ENCODE data around the gene AP4E1. TPM values are rescaled to one million over a fixed set of nuclear protein-coding genes. Genes with fewer than 3 reads are reported as not detected.
"Not testable (repeated sequence)": the region's sequence is repeated elsewhere in the genome, so short reads cannot be mapped to it uniquely, and the experiment has no call there.

Gene AP4E1
- total and polyA plus RNA-seq, 3 donors from 2014 or later: 8.1 to 11.8 (median 11.3) TPM

- intact Hi-C loops (cut with DNase I; ENCODE audit: low total_unique reads): no loop called here
- no peaks in the 10 kb centered on the region for H3K36me3 ChIP-seq (ENCODE audit: low read depth, missing control alignments)
- no peaks in the 10 kb centered on the region for H3K4me1 ChIP-seq
- 87 to 88% methylated on average over 4 of the region's 4 CpGs for whole genome bisulfite sequencing, 2 donors
- H3K27ac ChIP-seq: no peak overlapping the region
- no peaks in the 10 kb centered on the region for H3K27me3 ChIP-seq
- no peaks in the 10 kb centered on the region for H3K9me3 ChIP-seq
- DNase-seq: no peak
- H3K4me3 ChIP-seq: no peak overlapping the region
- TF ChIP-seq POLR2A (IDR thresholded peaks at IDR 0.05): no peak
- no peak for TF ChIP-seq CTCF (IDR thresholded peaks at IDR 0.05)
Observed at GRCh38 chr15:50916400-50916799, 7.9 kb downstream of the AP4E1 start.

GRCh38 chr15:50919359-50919758 lies 10.9 kb downstream of the AP4E1 start:
- H3K9me3 ChIP-seq; H3K27me3 ChIP-seq; H3K4me1 ChIP-seq; H3K36me3 ChIP-seq (ENCODE audit: low read depth, missing control alignments); intact Hi-C loops (cut with DNase I; ENCODE audit: low total_unique reads); H3K27ac ChIP-seq; H3K4me3 ChIP-seq; DNase-seq: not testable (repeated sequence)
- 96 to 98% methylated on average over 4 of the region's 4 CpGs for WGBS, 2 donors

DNA sequence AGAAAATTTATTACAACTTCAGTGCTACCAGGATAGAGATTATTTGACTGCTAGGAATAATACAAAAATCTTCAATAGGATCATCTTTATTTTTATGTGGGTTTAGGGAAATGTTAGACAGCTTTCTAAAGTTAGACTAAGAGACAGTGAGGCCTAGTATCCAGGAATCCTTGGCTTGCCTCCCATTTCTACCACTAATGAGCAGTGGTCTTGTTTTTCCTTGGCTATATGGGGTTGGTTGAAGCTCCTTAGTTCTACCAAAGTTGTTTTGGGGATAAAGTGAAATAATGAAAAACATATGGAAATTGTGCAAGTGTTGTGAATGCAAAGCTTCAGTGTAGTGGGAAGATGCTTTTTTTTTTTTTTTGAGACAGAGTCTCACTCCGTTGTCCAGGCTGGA lies 16.8 kb downstream of the AP4E1 start:
- Histone ChIP-seq H3K4me3 (no peak overlapping the region), H3K9me3 (no peaks in the 10 kb centered on the region), H3K4me1 (no peaks in the 10 kb centered on the region), H3K36me3 (ENCODE audit: low read depth, missing control alignments) (no peaks in the 10 kb centered on the region), H3K27ac (no peak overlapping the region), H3K27me3 (no peaks in the 10 kb centered on the region)
- TF ChIP-seq CTCF (IDR thresholded peaks at IDR 0.05) (no peak), POLR2A (IDR thresholded peaks at IDR 0.05) (no peak)
- 95 to 96% methylated on average over 1 of the region's 1 CpG for WGBS, 2 donors
- no peak for DNase-seq
- intact Hi-C loops (cut with DNase I; ENCODE audit: low total_unique reads): no loop called here

DNA sequence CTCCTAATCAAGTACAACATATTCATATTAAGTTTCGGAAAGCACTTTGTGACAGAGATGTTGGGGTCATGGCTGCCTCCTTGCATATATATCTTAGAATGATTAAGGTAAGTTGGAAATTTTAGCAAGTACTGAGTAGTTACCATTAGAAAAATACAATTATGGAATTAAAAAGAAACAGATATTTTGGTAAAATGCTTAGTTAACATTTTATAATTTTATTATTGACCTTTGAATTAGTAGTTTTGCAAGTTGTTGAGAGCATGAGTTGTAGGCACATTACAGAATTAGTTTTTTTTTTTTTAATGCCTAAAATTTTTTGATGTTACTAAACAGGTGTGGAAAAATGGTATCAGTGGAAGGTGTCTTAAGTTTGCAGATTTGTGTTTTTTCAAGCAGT lies 20.6 kb downstream of the AP4E1 start:
- Histone ChIP-seq H3K9me3 (no peaks in the 10 kb centered on the region), H3K4me3 (no peak overlapping the region), H3K27me3 (no peaks in the 10 kb centered on the region), H3K27ac (no peak overlapping the region), H3K4me1 (no peaks in the 10 kb centered on the region), H3K36me3 (ENCODE audit: low read depth, missing control alignments) (no peaks in the 10 kb centered on the region)
- no peak for DNase-seq
- intact Hi-C loops (cut with DNase I; ENCODE audit: low total_unique reads): no loop called here
- TF ChIP-seq CTCF (IDR thresholded peaks at IDR 0.05): no peak
- TF ChIP-seq POLR2A (IDR thresholded peaks at IDR 0.05): no peak
- WGBS, 2 donors: 90 to 98% methylated on average over 1 of the region's 1 CpG

- intact Hi-C loops (cut with DNase I; ENCODE audit: low total_unique reads): no loop called here
- H3K36me3 ChIP-seq (ENCODE audit: low read depth, missing control alignments): no peaks in the 10 kb centered on the region
- WGBS, 2 donors: 94 to 97% methylated on average over 1 of the region's 1 CpG
Observed at GRCh38 chr15:50930792-50931191, 22.3 kb downstream of the AP4E1 start.

More at GRCh38 chr15:50930792-50931191, 22.3 kb downstream of the AP4E1 start:
- DNase-seq: no peak
- H3K27ac ChIP-seq: no peak overlapping the region
- H3K4me3 ChIP-seq: no peak overlapping the region
- H3K4me1 ChIP-seq: no peaks in the 10 kb centered on the region
- no peaks in the 10 kb centered on the region for H3K27me3 ChIP-seq
- no peak for TF ChIP-seq POLR2A (IDR thresholded peaks at IDR 0.05)
- TF ChIP-seq CTCF (IDR thresholded peaks at IDR 0.05): no peak
- no peaks in the 10 kb centered on the region for H3K9me3 ChIP-seq
